ENCODE data around the gene EPAS1.

EPAS1 gene

GRCh38 chr2:46273225-46273863 is 23.9 kb upstream of the EPAS1 start:
- no peak for DNase-seq (ENCODE audit: low spot score)

GRCh38 chr2:46273919-46274318 is 23.3 kb upstream of the EPAS1 start:
- no peak for DNase-seq (ENCODE audit: low spot score)

- DNase-seq (ENCODE audit: low spot score), result no peak
Observed at GRCh38 chr2:46274586-46274985, 22.6 kb upstream of the EPAS1 start.

- DNase-seq (ENCODE audit: low spot score), result no peak
Observed at GRCh38 chr2:46275995-46276394, 21.2 kb upstream of the EPAS1 start.

GRCh38 chr2:46276642-46277041 is 20.6 kb upstream of the EPAS1 start:
- DNase-seq (ENCODE audit: low spot score), result peak; percentile 52

- DNase-seq (ENCODE audit: low spot score), result no peak
Observed at GRCh38 chr2:46277431-46278190, 19.6 kb upstream of the EPAS1 start.

GRCh38 chr2:46278952-46279351 is 18.3 kb upstream of the EPAS1 start:
- no peak for DNase-seq (ENCODE audit: low spot score)

- no peak for DNase-seq (ENCODE audit: low spot score)
Observed at GRCh38 chr2:46281939-46282338, 15.3 kb upstream of the EPAS1 start.

- DNase-seq (ENCODE audit: low spot score), result no peak
Observed at GRCh38 chr2:46283693-46284092, 13.5 kb upstream of the EPAS1 start.

- no peak for DNase-seq (ENCODE audit: low spot score)
Observed at GRCh38 chr2:46284260-46284659, 12.9 kb upstream of the EPAS1 start.

- DNase-seq (ENCODE audit: low spot score), result no peak
Observed at GRCh38 chr2:46284796-46285195, 12.4 kb upstream of the EPAS1 start.

GRCh38 chr2:46286715-46287114 is 10.5 kb upstream of the EPAS1 start:
- no peak for DNase-seq (ENCODE audit: low spot score)

- no peak for DNase-seq (ENCODE audit: low spot score)
Observed at GRCh38 chr2:46290078-46290477, 7.1 kb upstream of the EPAS1 start.

GRCh38 chr2:46293466-46293865 is 3.7 kb upstream of the EPAS1 start:
- DNase-seq (ENCODE audit: low spot score), result no peak

GRCh38 chr2:46294176-46294836 is 2.9 kb upstream of the EPAS1 start:
- DNase-seq (ENCODE audit: low spot score), result peak; percentile 35

GRCh38 chr2:46296216-46296839 is 879 bp upstream of the EPAS1 start:
- no peak for DNase-seq (ENCODE audit: low spot score)

GRCh38 chr2:46297546-46298271 is 502 bp downstream of the EPAS1 start:
- peak; percentile 22 for DNase-seq (ENCODE audit: low spot score)

- no peak for DNase-seq (ENCODE audit: low spot score)
Observed at GRCh38 chr2:46298272-46298521, 990 bp downstream of the EPAS1 start.

GRCh38 chr2:46298522-46299353 is 1.5 kb downstream of the EPAS1 start:
- peak; percentile 66 for DNase-seq (ENCODE audit: low spot score)

GRCh38 chr2:46299365-46300263 is 2.4 kb downstream of the EPAS1 start:
- DNase-seq (ENCODE audit: low spot score), result peak; percentile 74
